OCI-LY1 (cell line): Measurements from ENCODE around the gene GLT8D1.
"Not testable (repeated sequence)": the region's sequence is repeated elsewhere in the genome, so short reads cannot be mapped to it uniquely, and the experiment has no call there.

ENCODE experiments used
- H2AFZ ChIP-seq: fragments of 200-600 bp; sonication (generic), shearing (Covaris generic); 2 replicates; pipeline ENCODE4 v1.6.0; 2014; ENCODE audit warnings: antibody characterized with exemption, mild to moderate bottlenecking, low read length
- H3F3A ChIP-seq: fragments of 200-600 bp; sonication (generic), shearing (Covaris generic); 2 replicates; pipeline ENCODE4 v1.6.0; 2014; ENCODE audit warnings: mild to moderate bottlenecking, antibody characterized with exemption, low read length, moderate library complexity; ENCODE audit not compliant: insufficient read depth
- H3K27ac ChIP-seq: fragments of 200-600 bp; sonication (generic); 2 replicates; pipeline ENCODE4 v1.5.1; 2014; ENCODE audit warnings: low read length, mixed run types, mild to moderate bottlenecking, low read depth; ENCODE audit not compliant: poor library complexity, severe bottlenecking
- H3K27me3 ChIP-seq: fragments of 200-600 bp; sonication (generic); 2 replicates; pipeline ENCODE4 v1.6.0; 2014; ENCODE audit warnings: antibody characterized with exemption, mild to moderate bottlenecking, low read length, moderate library complexity; ENCODE audit not compliant: insufficient read depth
- H3K36me3 ChIP-seq: fragments of 200-600 bp; sonication (generic); 2 replicates; pipeline ENCODE4 v1.6.1; 2014; ENCODE audit warnings: mild to moderate bottlenecking, antibody characterized with exemption, low read length, moderate library complexity, mixed read lengths; ENCODE audit not compliant: insufficient read depth
- H3K4me1 ChIP-seq: fragments of 200-600 bp; sonication (generic); 2 replicates; pipeline ENCODE4 v1.5.1; 2014; ENCODE audit warnings: mild to moderate bottlenecking, low read length, moderate library complexity; ENCODE audit not compliant: insufficient read depth, severe bottlenecking
- H3K4me2 ChIP-seq: fragments of 200-600 bp; sonication (generic), shearing (Covaris generic); 2 replicates; pipeline ENCODE4 v1.6.1; 2014; ENCODE audit warnings: low read length
- H3K4me3 ChIP-seq: fragments of 200-600 bp; sonication (generic); 2 replicates; pipeline ENCODE4 v1.5.1; 2014; ENCODE audit warnings: low read length, low read depth, mild to moderate bottlenecking, mixed read lengths; ENCODE audit not compliant: poor library complexity, severe bottlenecking
- H3K79me2 ChIP-seq: fragments of 200-600 bp; shearing (Covaris generic); 2 replicates; pipeline ENCODE4 v1.6.1; 2016; ENCODE audit warnings: mixed run types, low read length, mixed read lengths; ENCODE audit not compliant: insufficient read depth
- H3K9ac ChIP-seq: fragments of 200-600 bp; sonication (generic), shearing (Covaris generic); 2 replicates; pipeline ENCODE4 v1.6.1; 2014; ENCODE audit warnings: mild to moderate bottlenecking, low read length, mixed read lengths
- H3K9me2 ChIP-seq: fragments of 200-600 bp; sonication (generic), shearing (Covaris generic); 2 replicates; pipeline ENCODE4 v1.6.1; 2014; ENCODE audit warnings: low read depth, mild to moderate bottlenecking, low read length, mixed read lengths
- H3K9me3 ChIP-seq: fragments of 200-600 bp; shearing (Covaris generic); 2 replicates; pipeline ENCODE4 v1.6.1; 2014; ENCODE audit warnings: low read length, mixed read lengths
- H4K20me1 ChIP-seq: fragments of 200-600 bp; sonication (generic), shearing (Covaris generic); 2 replicates; pipeline ENCODE4 v1.6.0; 2016; ENCODE audit warnings: mild to moderate bottlenecking, low read length; ENCODE audit not compliant: insufficient read depth
- CTCF ChIP-seq: fragments of 200-600 bp; sonication (generic), shearing (Covaris generic); IDR thresholded peaks from 2 replicates; pipeline ENCODE4 v1.5.1; 2017; ENCODE audit warnings: mild to moderate bottlenecking, antibody characterized with exemption, low read length, moderate library complexity, mixed read lengths
- EZH2 ChIP-seq: fragments of 200-600 bp; sonication (generic), shearing (Covaris generic); IDR thresholded peaks from 2 replicates; pipeline ENCODE4 v1.8.0; 2017; ENCODE audit warnings: borderline replicate concordance, mixed run types, mild to moderate bottlenecking, antibody characterized with exemption, low read length, moderate library complexity, mixed read lengths

The GLT8D1 gene

GRCh38 chr3:52679199-52679538 lies 26.4 kb downstream of the GLT8D1 start:
- Histone ChIP-seq H3K27me3 (no peaks in the 10 kb centered on the region), H3K4me2 (no peak overlapping the region), H3K9me3 (no peaks in the 10 kb centered on the region), H3K9ac (no peak overlapping the region), H3K79me2 (peaks cover 27% of the 10 kb centered on the region), H3F3A (no peaks in the 10 kb centered on the region), H3K4me1 (peaks cover 9% of the 10 kb centered on the region), H3K9me2 (no peaks in the 10 kb centered on the region), H3K27ac (no peak overlapping the region), H3K4me3 (no peak overlapping the region), H2AFZ (no peak overlapping the region), H4K20me1 (no peaks in the 10 kb centered on the region), H3K36me3 (peaks cover 63% of the 10 kb centered on the region)
- TF ChIP-seq EZH2 (no peak), CTCF (no peak)

GRCh38 chr3:52678265-52679198 lies 27.1 kb downstream of the GLT8D1 start:
- no peaks in the 10 kb centered on the region for H3F3A ChIP-seq
- H3K4me2 ChIP-seq, result no peak overlapping the region
- peaks cover 21% of the 10 kb centered on the region for H3K79me2 ChIP-seq
- no peak overlapping the region for H3K4me3 ChIP-seq
- no peaks in the 10 kb centered on the region for H3K27me3 ChIP-seq
- H3K9me3 ChIP-seq, result no peaks in the 10 kb centered on the region
- H3K4me1 ChIP-seq, result peaks cover 3% of the 10 kb centered on the region
- H3K9me2 ChIP-seq, result no peaks in the 10 kb centered on the region
- H2AFZ ChIP-seq, result no peak overlapping the region
- H3K27ac ChIP-seq, result no peak overlapping the region
- H4K20me1 ChIP-seq, result no peaks in the 10 kb centered on the region
- H3K36me3 ChIP-seq, result peaks cover 63% of the 10 kb centered on the region
- H3K9ac ChIP-seq, result no peak overlapping the region
- TF ChIP-seq EZH2, result no peak
- TF ChIP-seq CTCF, result no peak

- not testable (repeated sequence) for H3K4me3 ChIP-seq, H3K27ac ChIP-seq, H3K79me2 ChIP-seq, H3K4me2 ChIP-seq, H2AFZ ChIP-seq, H3K27me3 ChIP-seq, H4K20me1 ChIP-seq, H3K9ac ChIP-seq, H3F3A ChIP-seq, H3K9me2 ChIP-seq, H3K9me3 ChIP-seq, H3K4me1 ChIP-seq
- peaks cover 75% of the 10 kb centered on the region for H3K36me3 ChIP-seq
These were observed 29.4 kb downstream of the GLT8D1 start for GRCh38 chr3:52676201-52676600.

GRCh38 chr3:52671676-52672075 lies 33.9 kb downstream of the GLT8D1 start:
- Histone ChIP-seq H2AFZ (no peak overlapping the region), H3K4me2 (no peak overlapping the region), H3K36me3 (peaks cover 62% of the 10 kb centered on the region), H3K9me3 (no peaks in the 10 kb centered on the region), H3K27me3 (no peaks in the 10 kb centered on the region), H3F3A (no peaks in the 10 kb centered on the region), H4K20me1 (no peaks in the 10 kb centered on the region), H3K79me2 (no peaks in the 10 kb centered on the region), H3K4me3 (no peak overlapping the region), H3K9me2 (no peaks in the 10 kb centered on the region), H3K27ac (no peak overlapping the region), H3K4me1 (no peaks in the 10 kb centered on the region), H3K9ac (no peak overlapping the region)
- TF ChIP-seq CTCF, result no peak
- no peak for TF ChIP-seq EZH2
